ENCODE data around the gene GLG1. TPM values are rescaled to one million over a fixed set of nuclear protein-coding genes. Genes with fewer than 3 reads are reported as not detected.

Gene GLG1
- total and polyA plus RNA-seq, 4 donors: 24.6 to 156 (median 78.2) TPM

DNA sequence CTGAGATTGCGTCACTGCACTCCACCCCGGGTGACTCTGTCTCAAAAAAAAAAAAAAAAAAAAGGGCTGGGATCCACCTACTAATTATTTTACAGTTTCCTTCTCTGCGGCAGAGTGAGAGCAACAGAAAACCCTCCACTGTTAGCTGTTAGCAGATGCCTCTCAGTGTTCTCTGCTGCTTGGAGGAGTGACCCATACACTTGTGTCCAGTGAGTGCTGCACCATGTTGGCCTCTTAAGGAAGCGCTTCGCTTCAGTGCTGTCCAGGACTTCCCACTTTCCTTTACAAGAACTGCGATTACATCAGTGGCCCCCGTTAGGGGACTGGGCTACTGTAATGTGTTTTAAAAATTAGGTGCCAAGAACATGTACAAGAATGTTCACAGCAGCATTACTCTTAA is 167.2 kb downstream of the GLG1 start:
- ATAC-seq (ENCODE audit: insufficient read depth, low FRiP score) (peak; percentile 34), DNase-seq (no peak)
- WGBS, 2 donors: 42 to 70% methylated on average over 7 of the region's 7 CpGs
- Histone ChIP-seq H3K36me3 (ENCODE audit: control insufficient read depth in 4 of 4, insufficient read depth in 4 of 4, low read length in 4 of 4) (peaks cover 0 to 6% (median under 1%) of the 10 kb centered on the region in 4 donors), H3K9me3 (ENCODE audit: control insufficient read depth in 4 of 4, insufficient read depth in 3 of 4, low read length in 3 of 4) (no peaks in the 10 kb centered on the region), H3K27me3 (ENCODE audit: control insufficient read depth in 3 of 3, insufficient read depth in 3 of 3, low read length in 2 of 3) (no peaks in the 10 kb centered on the region), H3K27ac (ENCODE audit: low read depth in 1 of 2, low read length in 1 of 2) (no peak overlapping the region), H3K9ac (ENCODE audit: insufficient read depth in 1 of 2, low read length in 2 of 2) (no peak overlapping the region), H3K4me1 (ENCODE audit: control insufficient read depth in 5 of 5, insufficient read depth in 5 of 5, low read length in 5 of 5) (no peaks in the 10 kb centered on the region), H3K4me3 (no peak overlapping the region)
- TF ChIP-seq, protein P1, sequence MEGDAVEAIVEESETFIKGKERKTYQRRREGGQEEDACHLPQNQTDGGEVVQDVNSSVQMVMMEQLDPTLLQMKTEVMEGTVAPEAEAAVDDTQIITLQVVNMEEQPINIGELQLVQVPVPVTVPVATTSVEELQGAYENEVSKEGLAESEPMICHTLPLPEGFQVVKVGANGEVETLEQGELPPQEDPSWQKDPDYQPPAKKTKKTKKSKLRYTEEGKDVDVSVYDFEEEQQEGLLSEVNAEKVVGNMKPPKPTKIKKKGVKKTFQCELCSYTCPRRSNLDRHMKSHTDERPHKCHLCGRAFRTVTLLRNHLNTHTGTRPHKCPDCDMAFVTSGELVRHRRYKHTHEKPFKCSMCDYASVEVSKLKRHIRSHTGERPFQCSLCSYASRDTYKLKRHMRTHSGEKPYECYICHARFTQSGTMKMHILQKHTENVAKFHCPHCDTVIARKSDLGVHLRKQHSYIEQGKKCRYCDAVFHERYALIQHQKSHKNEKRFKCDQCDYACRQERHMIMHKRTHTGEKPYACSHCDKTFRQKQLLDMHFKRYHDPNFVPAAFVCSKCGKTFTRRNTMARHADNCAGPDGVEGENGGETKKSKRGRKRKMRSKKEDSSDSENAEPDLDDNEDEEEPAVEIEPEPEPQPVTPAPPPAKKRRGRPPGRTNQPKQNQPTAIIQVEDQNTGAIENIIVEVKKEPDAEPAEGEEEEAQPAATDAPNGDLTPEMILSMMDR (IDR thresholded peaks at IDR 0.05; ENCODE audit: control extremely low read depth, extremely low read depth): no peak

GRCh38 chr16:74438492-74438979 is 168.4 kb downstream of the GLG1 start:
- Histone ChIP-seq H3K36me3 (ENCODE audit: control insufficient read depth in 4 of 4, insufficient read depth in 4 of 4, low read length in 4 of 4) (peaks cover 0 to 6% (median under 1%) of the 10 kb centered on the region in 4 donors), H3K9me3 (ENCODE audit: control insufficient read depth in 4 of 4, insufficient read depth in 3 of 4, low read length in 3 of 4) (no peaks in the 10 kb centered on the region), H3K27ac (ENCODE audit: low read depth in 1 of 2, low read length in 1 of 2) (no peak overlapping the region), H3K4me3 (no peak overlapping the region), H3K27me3 (ENCODE audit: control insufficient read depth in 3 of 3, insufficient read depth in 3 of 3, low read length in 2 of 3) (no peaks in the 10 kb centered on the region), H3K4me1 (ENCODE audit: control insufficient read depth in 5 of 5, insufficient read depth in 5 of 5, low read length in 5 of 5) (no peaks in the 10 kb centered on the region), H3K9ac (ENCODE audit: insufficient read depth in 1 of 2, low read length in 2 of 2) (no peak overlapping the region)
- TF ChIP-seq, protein P1 (IDR thresholded peaks at IDR 0.05; ENCODE audit: control extremely low read depth, extremely low read depth): no peak
- 22 to 41% methylated on average over 7 of the region's 7 CpGs for WGBS, 2 donors
- ATAC-seq (ENCODE audit: insufficient read depth, low FRiP score): no peak
- no peak for DNase-seq

- TF ChIP-seq, protein P1 (IDR thresholded peaks at IDR 0.05; ENCODE audit: control extremely low read depth, extremely low read depth): no peak
- WGBS, 2 donors: 84 to 86% methylated on average over 5 of the region's 5 CpGs
- Histone ChIP-seq H3K27ac (ENCODE audit: low read depth in 1 of 2, low read length in 1 of 2) (no peak overlapping the region), H3K4me3 (no peak overlapping the region), H3K36me3 (ENCODE audit: control insufficient read depth in 4 of 4, insufficient read depth in 4 of 4, low read length in 4 of 4) (no peaks in the 10 kb centered on the region), H3K4me1 (ENCODE audit: control insufficient read depth in 5 of 5, insufficient read depth in 5 of 5, low read length in 5 of 5) (no peaks in the 10 kb centered on the region), H3K27me3 (ENCODE audit: control insufficient read depth in 3 of 3, insufficient read depth in 3 of 3, low read length in 2 of 3) (no peaks in the 10 kb centered on the region), H3K9ac (ENCODE audit: insufficient read depth in 1 of 2, low read length in 2 of 2) (no peak overlapping the region), H3K9me3 (ENCODE audit: control insufficient read depth in 4 of 4, insufficient read depth in 3 of 4, low read length in 3 of 4) (no peaks in the 10 kb centered on the region)
- DNase-seq: no peak
- ATAC-seq (ENCODE audit: insufficient read depth, low FRiP score): no peak
Observed at GRCh38 chr16:74431516-74431915, 175.4 kb downstream of the GLG1 start.

Data from lung (tissue), 12 donors.